ENCODE data around the gene CDCA5. TPM values are rescaled to one million over a fixed set of nuclear protein-coding genes. Genes with fewer than 3 reads are reported as not detected.
A peak's percentile ranks its signal among the peaks of the same experiment; 100 is the strongest.

CDCA5 gene
- total RNA-seq, 1 donor from 2014 or later = 6.0 TPM

DNA sequence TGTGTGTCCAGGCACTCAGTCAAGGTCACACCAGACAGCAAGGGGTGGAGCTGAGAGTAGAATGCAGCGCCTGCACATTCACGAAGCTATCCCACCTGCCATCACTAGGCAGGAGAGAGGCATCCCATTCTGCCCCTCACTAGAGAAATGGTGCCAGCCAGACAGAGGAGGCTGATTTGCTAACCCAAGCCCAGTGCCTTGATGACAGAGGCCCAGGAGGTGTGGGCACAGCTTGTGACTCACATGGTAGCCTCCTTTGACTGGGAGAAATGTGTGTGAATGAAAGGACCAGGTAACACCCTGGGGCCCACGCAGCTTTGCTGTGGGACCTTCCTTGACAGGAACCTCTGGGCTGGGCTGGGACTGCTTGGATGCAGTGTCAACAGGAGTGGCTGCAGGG lies 20.3 kb downstream of the CDCA5 start:
- Mint-ChIP-seq H3K4me1 (ENCODE audit: unreplicated experiment) (no peaks in the 10 kb centered on the region), H3K36me3 (ENCODE audit: unreplicated experiment) (no peaks in the 10 kb centered on the region), H3K9me3 (ENCODE audit: unreplicated experiment) (no peaks in the 10 kb centered on the region), H3K27me3 (ENCODE audit: unreplicated experiment) (no peaks in the 10 kb centered on the region), H3K27ac (ENCODE audit: unreplicated experiment) (no peak overlapping the region), H3K4me3 (ENCODE audit: unreplicated experiment) (no peak overlapping the region)
- TF ChIP-seq CTCF (IDR thresholded peaks at IDR 0.05) = no peak
- no peak for DNase-seq (ENCODE audit: extremely low spot score, unreplicated experiment)

GRCh38 chr11:65060913-65061408 lies 22.9 kb downstream of the CDCA5 start:
- H3K4me3 Mint-ChIP-seq (ENCODE audit: unreplicated experiment) = no peak overlapping the region
- H3K36me3 Mint-ChIP-seq (ENCODE audit: unreplicated experiment) = no peaks in the 10 kb centered on the region
- H3K9me3 Mint-ChIP-seq (ENCODE audit: unreplicated experiment) = no peaks in the 10 kb centered on the region
- no peaks in the 10 kb centered on the region for H3K27me3 Mint-ChIP-seq (ENCODE audit: unreplicated experiment)
- H3K4me1 Mint-ChIP-seq (ENCODE audit: unreplicated experiment) = no peaks in the 10 kb centered on the region
- no peak overlapping the region for H3K27ac Mint-ChIP-seq (ENCODE audit: unreplicated experiment)
- DNase-seq (ENCODE audit: extremely low spot score, unreplicated experiment) = no peak
- TF ChIP-seq CTCF (IDR thresholded peaks at IDR 0.05) = peak; percentile 27

DNA sequence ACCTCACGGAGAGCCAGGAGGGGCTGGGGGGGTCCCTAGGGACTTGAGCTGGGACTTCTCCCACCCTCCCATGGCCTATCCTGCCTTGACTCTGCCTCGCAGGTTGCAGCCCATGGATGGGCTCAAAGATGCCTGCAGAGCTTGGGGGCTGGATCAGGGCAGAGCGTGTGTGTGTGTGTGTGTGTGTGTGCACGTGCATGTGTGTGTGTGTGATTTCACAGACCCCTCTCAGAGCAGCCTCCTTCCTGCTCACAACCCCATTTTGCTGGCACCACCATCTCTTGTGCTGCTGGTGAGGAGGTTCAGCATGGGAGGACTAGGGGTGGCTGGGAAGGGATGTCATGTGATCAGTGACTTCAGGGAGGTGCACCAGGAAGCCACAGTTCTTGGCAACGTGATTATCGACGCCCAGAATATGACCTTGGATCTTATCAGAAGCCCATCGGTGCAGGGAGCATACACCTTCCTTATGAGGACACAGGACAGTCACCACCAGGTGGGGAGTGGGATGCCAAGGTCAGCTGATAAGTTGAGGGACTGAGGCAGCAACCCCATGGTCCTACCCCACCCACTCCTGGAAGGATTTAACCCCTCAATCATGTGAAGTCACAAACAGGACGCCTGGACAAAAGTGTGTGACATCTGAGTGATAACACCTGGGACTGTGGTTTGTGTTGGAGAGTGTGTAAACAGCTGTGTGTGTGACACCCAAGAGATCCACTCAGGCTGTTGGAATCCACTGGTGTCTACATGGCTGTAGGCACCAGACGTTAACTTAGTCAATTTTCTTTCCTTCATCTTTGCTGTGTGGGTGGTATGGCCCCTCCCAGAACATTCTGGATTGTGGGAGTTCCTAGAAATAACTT lies 23.6 kb downstream of the CDCA5 start:
- no peak for DNase-seq (ENCODE audit: extremely low spot score, unreplicated experiment)
- Mint-ChIP-seq H3K9me3 (ENCODE audit: unreplicated experiment) (no peaks in the 10 kb centered on the region), H3K4me1 (ENCODE audit: unreplicated experiment) (no peaks in the 10 kb centered on the region), H3K27me3 (ENCODE audit: unreplicated experiment) (no peaks in the 10 kb centered on the region), H3K4me3 (ENCODE audit: unreplicated experiment) (no peak overlapping the region), H3K36me3 (ENCODE audit: unreplicated experiment) (no peaks in the 10 kb centered on the region), H3K27ac (ENCODE audit: unreplicated experiment) (no peak overlapping the region)
- TF ChIP-seq CTCF (IDR thresholded peaks at IDR 0.05) = no peak

DNA sequence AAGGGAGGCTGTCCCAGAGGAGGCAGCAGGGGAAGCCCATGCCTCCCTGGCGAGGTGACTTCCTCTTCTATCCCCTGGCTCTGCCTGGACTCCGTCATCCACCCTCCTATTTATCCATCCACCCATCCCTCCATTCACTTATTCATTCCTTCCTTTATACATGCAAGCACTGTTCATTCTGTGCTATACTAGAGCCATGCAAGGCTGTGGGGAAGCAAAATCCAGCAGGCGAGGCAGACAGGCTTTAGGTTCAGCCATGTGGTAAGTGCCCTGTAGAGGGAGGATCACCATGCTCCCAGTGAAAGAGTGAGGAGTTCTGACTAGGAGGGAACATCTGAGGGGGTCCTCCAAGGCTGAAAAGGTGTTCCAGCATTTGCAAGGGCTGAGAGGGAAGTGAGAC lies 24.3 kb downstream of the CDCA5 start:
- Mint-ChIP-seq H3K27me3 (ENCODE audit: unreplicated experiment) (no peaks in the 10 kb centered on the region), H3K27ac (ENCODE audit: unreplicated experiment) (no peak overlapping the region), H3K4me1 (ENCODE audit: unreplicated experiment) (no peaks in the 10 kb centered on the region), H3K4me3 (ENCODE audit: unreplicated experiment) (no peak overlapping the region), H3K9me3 (ENCODE audit: unreplicated experiment) (no peaks in the 10 kb centered on the region), H3K36me3 (ENCODE audit: unreplicated experiment) (no peaks in the 10 kb centered on the region)
- no peak for TF ChIP-seq CTCF (IDR thresholded peaks at IDR 0.05)
- no peak for DNase-seq (ENCODE audit: extremely low spot score, unreplicated experiment)

DNA sequence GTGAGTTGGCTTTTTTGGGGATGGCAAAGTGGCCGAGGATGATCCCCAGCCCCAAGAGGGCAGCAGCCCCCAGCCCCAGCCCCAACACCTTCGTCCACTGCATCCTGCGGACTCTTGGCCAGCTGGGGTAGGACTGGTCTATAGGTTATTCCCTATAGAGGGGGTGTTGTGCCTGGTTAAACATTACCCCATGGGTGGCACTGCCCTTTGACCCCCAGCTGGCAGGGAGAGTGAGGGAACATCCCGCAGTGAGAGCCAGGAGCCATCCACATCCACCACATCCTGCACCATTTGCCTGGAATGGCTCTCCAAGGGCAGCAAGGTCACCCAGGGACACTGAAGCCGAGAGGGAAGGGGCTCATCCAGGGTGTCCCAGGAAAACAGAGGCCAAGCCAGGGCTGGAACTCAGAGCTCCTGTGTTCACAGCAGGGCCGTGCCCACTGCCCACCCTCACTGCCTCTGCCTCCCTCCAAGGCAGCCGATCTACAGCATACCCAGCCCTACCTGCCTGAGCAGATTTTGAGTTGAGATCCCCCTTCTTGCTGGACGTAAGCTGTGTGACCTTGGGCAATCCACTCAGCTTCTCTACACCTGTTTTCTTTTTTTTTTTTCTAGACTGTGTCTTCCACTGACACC lies 25.3 kb downstream of the CDCA5 start, which contains the start of gene NAALADL1:
NAALADL1 (minus strand) TSS at position 135 of the 636 bp plus-strand sequence; CDS start at position 103, 32 bp downstream.
- H3K36me3 Mint-ChIP-seq (ENCODE audit: unreplicated experiment) = no peaks in the 10 kb centered on the region
- H3K27me3 Mint-ChIP-seq (ENCODE audit: unreplicated experiment) = no peaks in the 10 kb centered on the region
- H3K4me3 Mint-ChIP-seq (ENCODE audit: unreplicated experiment) = no peak within 1 kb of the TSS
- H3K4me1 Mint-ChIP-seq (ENCODE audit: unreplicated experiment) = no peaks in the 10 kb centered on the region
- no peak for TF ChIP-seq CTCF (IDR thresholded peaks at IDR 0.05)
- H3K9me3 Mint-ChIP-seq (ENCODE audit: unreplicated experiment) = no peaks in the 10 kb centered on the region
- no peak within 1 kb of the TSS for H3K27ac Mint-ChIP-seq (ENCODE audit: unreplicated experiment)
- DNase-seq (ENCODE audit: extremely low spot score, unreplicated experiment) = no peak

Data from osteocyte (in vitro differentiated cells).